MM.1S (cell line): ENCODE results near the gene ACTN3.

Experiments used
- DNase-seq: peaks from one replicate; pipeline ENCODE4 v3.0.0-alpha.2; 2015
- H2AFZ ChIP-seq: fragments of 300-600 bp; sonication (generic); 2 replicates; pipeline ENCODE4 v1.6.0; 2016; ENCODE audit warnings: antibody characterized with exemption, low read length
- H3F3A ChIP-seq: fragments of 300-600 bp; sonication (generic); 2 replicates; pipeline ENCODE4 v1.6.1; 2016; ENCODE audit warnings: mild to moderate bottlenecking, antibody characterized with exemption, low read length, moderate library complexity, mixed read lengths; ENCODE audit not compliant: insufficient read depth
- H3K27ac ChIP-seq: fragments of 300-600 bp; sonication (generic); 2 replicates; pipeline ENCODE4 v1.5.1; 2016; ENCODE audit warnings: mild to moderate bottlenecking, low read length
- H3K27me3 ChIP-seq: fragments of 300-600 bp; sonication (generic); replicated peaks from 2 replicates; pipeline ENCODE4 v1.6.0; 2016; ENCODE audit warnings: low read length; ENCODE audit not compliant: insufficient read depth
- H3K36me3 ChIP-seq: fragments of 300-600 bp; sonication (generic); replicated peaks from 2 replicates; pipeline ENCODE4 v1.6.1; 2016; ENCODE audit warnings: mild to moderate bottlenecking, low read length, mixed read lengths; ENCODE audit not compliant: insufficient read depth
- H3K4me1 ChIP-seq: fragments of 300-600 bp; sonication (generic); 2 replicates; pipeline ENCODE4 v1.6.1; 2016; ENCODE audit warnings: low read length, mixed read lengths
- H3K4me2 ChIP-seq: fragments of 300-600 bp; sonication (generic); 2 replicates; pipeline ENCODE4 v1.6.0; 2016; ENCODE audit warnings: low read depth, low read length
- H3K4me3 ChIP-seq: fragments of 300-600 bp; sonication (generic); 2 replicates; pipeline ENCODE4 v1.5.1; 2016; ENCODE audit warnings: low read length, mixed read lengths
- H3K79me2 ChIP-seq: fragments of 300-600 bp; sonication (generic); 2 replicates; pipeline ENCODE4 v1.6.1; 2016; ENCODE audit warnings: mixed run types, low read length, mixed read lengths
- H3K9ac ChIP-seq: fragments of 300-600 bp; sonication (generic); 2 replicates; pipeline ENCODE4 v1.6.1; 2016; ENCODE audit warnings: low read length, mixed read lengths
- H3K9me2 ChIP-seq: fragments of 300-600 bp; sonication (generic); replicated peaks from 2 replicates; pipeline ENCODE4 v1.6.1; 2016; ENCODE audit warnings: mild to moderate bottlenecking, low read length, mixed read lengths; ENCODE audit not compliant: insufficient read depth
- H3K9me3 ChIP-seq: fragments of 300-600 bp; sonication (generic); replicated peaks from 2 replicates; pipeline ENCODE4 v1.6.1; 2016; ENCODE audit warnings: mild to moderate bottlenecking, low read length, mixed read lengths; ENCODE audit not compliant: insufficient read depth
- H4K20me1 ChIP-seq: fragments of 300-600 bp; sonication (generic); 2 replicates; pipeline ENCODE4 v1.6.1; 2016; ENCODE audit warnings: mild to moderate bottlenecking, low read length, moderate library complexity, mixed read lengths; ENCODE audit not compliant: insufficient read depth
- EZH2 ChIP-seq: fragments of 300-600 bp; sonication (generic); optimal IDR thresholded peaks from 2 replicates; pipeline ENCODE3; 2017; ENCODE audit warnings: low read depth, mild to moderate bottlenecking, antibody characterized with exemption, low read length, mixed read lengths
- EZH2phosphoT487 ChIP-seq: fragments of 300-600 bp; sonication (generic); IDR thresholded peaks from 2 replicates; pipeline ENCODE4 v1.6.1; 2018; ENCODE audit warnings: antibody characterized with exemption, low read length
- TF ChIP-seq, protein P1 (sequence below): fragments of 300-600 bp; sonication (generic); IDR thresholded peaks from 2 replicates; pipeline ENCODE4 v1.5.1; 2016; ENCODE audit warnings: antibody characterized with exemption, low read length, mixed read lengths

ACTN3 gene

DNA sequence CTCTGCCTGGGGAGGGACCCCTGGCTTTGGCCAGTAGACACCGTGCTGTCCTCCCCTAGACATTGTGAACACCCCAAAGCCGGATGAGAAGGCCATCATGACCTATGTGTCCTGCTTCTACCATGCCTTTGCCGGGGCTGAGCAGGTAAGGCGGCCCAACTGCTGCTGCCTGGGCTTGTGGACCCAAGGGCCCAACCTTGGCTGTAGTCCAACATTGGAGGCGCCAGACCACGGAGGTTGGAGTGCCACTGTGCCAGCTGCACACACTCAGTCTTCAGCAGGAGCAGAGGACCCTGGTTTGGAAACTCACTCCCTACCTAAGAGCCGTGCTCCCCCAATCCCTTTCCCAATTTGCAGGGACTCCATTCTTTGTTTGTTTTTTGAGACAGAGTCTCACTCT is 9.4 kb downstream of the ACTN3 start:
- Histone ChIP-seq H2AFZ (no peak overlapping the region), H3K36me3 (no peaks in the 10 kb centered on the region)
- TF ChIP-seq, protein P1, sequence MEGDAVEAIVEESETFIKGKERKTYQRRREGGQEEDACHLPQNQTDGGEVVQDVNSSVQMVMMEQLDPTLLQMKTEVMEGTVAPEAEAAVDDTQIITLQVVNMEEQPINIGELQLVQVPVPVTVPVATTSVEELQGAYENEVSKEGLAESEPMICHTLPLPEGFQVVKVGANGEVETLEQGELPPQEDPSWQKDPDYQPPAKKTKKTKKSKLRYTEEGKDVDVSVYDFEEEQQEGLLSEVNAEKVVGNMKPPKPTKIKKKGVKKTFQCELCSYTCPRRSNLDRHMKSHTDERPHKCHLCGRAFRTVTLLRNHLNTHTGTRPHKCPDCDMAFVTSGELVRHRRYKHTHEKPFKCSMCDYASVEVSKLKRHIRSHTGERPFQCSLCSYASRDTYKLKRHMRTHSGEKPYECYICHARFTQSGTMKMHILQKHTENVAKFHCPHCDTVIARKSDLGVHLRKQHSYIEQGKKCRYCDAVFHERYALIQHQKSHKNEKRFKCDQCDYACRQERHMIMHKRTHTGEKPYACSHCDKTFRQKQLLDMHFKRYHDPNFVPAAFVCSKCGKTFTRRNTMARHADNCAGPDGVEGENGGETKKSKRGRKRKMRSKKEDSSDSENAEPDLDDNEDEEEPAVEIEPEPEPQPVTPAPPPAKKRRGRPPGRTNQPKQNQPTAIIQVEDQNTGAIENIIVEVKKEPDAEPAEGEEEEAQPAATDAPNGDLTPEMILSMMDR = no peak
- TF ChIP-seq EZH2 (no peak), EZH2phosphoT487 (no peak)

GRCh38 chr11:66557733-66558326 is 11.1 kb downstream of the ACTN3 start:
- Histone ChIP-seq H3K79me2 (no peaks in the 10 kb centered on the region), H3K27me3 (peaks cover 75% of the 10 kb centered on the region), H3K9ac (no peak overlapping the region), H3K36me3 (no peaks in the 10 kb centered on the region), H3K4me3 (no peak overlapping the region), H3K4me2 (no peak overlapping the region), H3K9me2 (no peaks in the 10 kb centered on the region), H4K20me1 (no peaks in the 10 kb centered on the region), H3K9me3 (no peaks in the 10 kb centered on the region), H3K27ac (no peak overlapping the region), H3K4me1 (no peaks in the 10 kb centered on the region), H3F3A (no peaks in the 10 kb centered on the region), H2AFZ (no peak overlapping the region)
- no peak for DNase-seq
- TF ChIP-seq, protein P1 = no peak
- TF ChIP-seq EZH2 = no peak
- no peak for TF ChIP-seq EZH2phosphoT487

More for the DNA sequence above, 9.4 kb downstream of the ACTN3 start:
- no peaks in the 10 kb centered on the region for H3K4me1 ChIP-seq
- no peaks in the 10 kb centered on the region for H3K9me2 ChIP-seq
- no peaks in the 10 kb centered on the region for H3K9me3 ChIP-seq
- H3K4me3 ChIP-seq = no peak overlapping the region
- DNase-seq = no peak
- peaks cover 69% of the 10 kb centered on the region for H3K27me3 ChIP-seq
- no peak overlapping the region for H3K9ac ChIP-seq
- H3F3A ChIP-seq = no peaks in the 10 kb centered on the region
- H4K20me1 ChIP-seq = no peaks in the 10 kb centered on the region
- no peak overlapping the region for H3K27ac ChIP-seq
- H3K4me2 ChIP-seq = no peak overlapping the region
- H3K79me2 ChIP-seq = no peaks in the 10 kb centered on the region

- Histone ChIP-seq H3K36me3 (no peaks in the 10 kb centered on the region), H3K4me2 (no peak overlapping the region), H2AFZ (no peak overlapping the region), H3K27me3 (peaks cover 86% of the 10 kb centered on the region), H3K79me2 (no peaks in the 10 kb centered on the region), H3F3A (no peaks in the 10 kb centered on the region), H3K9ac (no peak overlapping the region), H3K27ac (no peak overlapping the region), H3K4me1 (no peaks in the 10 kb centered on the region), H3K9me3 (no peaks in the 10 kb centered on the region), H3K4me3 (no peak overlapping the region), H3K9me2 (no peaks in the 10 kb centered on the region), H4K20me1 (no peaks in the 10 kb centered on the region)
- no peak for DNase-seq
- TF ChIP-seq EZH2phosphoT487 (no peak), EZH2 (no peak)
- TF ChIP-seq, protein P1 = no peak
Observed at GRCh38 chr11:66559142-66559865, 12.6 kb downstream of the ACTN3 start.
